Testis (tissue), 3 donors: Measurements from ENCODE around the gene NEK7. TPM values are rescaled to one million over a fixed set of nuclear protein-coding genes. Genes with fewer than 3 reads are reported as not detected.

Experiments used
- DNase-seq: peaks from one replicate; pipeline ENCODE4 v3.0.0-alpha.2; 2019
- H3K27ac ChIP-seq, 2 donors: fragments of 200-600 bp; sonication (generic); one replicate each; pipeline ENCODE4 v1.5.1; 2019
- H3K27me3 ChIP-seq: fragments of 200-600 bp; sonication (generic); one replicate; pipeline ENCODE4 v1.5.1; 2019
- H3K36me3 ChIP-seq: fragments of 200-600 bp; sonication (generic); one replicate; pipeline ENCODE4 v1.5.1; 2017; ENCODE audit warnings: low read depth; ENCODE audit errors: missing control alignments
- H3K4me1 ChIP-seq: fragments of 200-600 bp; sonication (generic); one replicate; pipeline ENCODE4 v1.5.1; 2019
- H3K4me3 ChIP-seq, 2 donors: fragments of 200-600 bp; sonication (generic); one replicate each; pipeline ENCODE4 v1.5.1; 2017 to 2019
- H3K9me3 ChIP-seq: fragments of 200-600 bp; sonication (generic); one replicate; pipeline ENCODE4 v1.5.1; 2017
- CTCF ChIP-seq, 3 experiments: fragments of 450-650 bp in 2 of 3; fragments of 200-600 bp in 1 of 3; sonication (generic) in 1 of 3; IDR thresholded peaks; one replicate each; pipeline ENCODE4 v1.5.1; 2016 to 2019; ENCODE audit warnings: antibody characterized with exemption in 3 of 3, mild to moderate bottlenecking in 2 of 3, moderate library complexity in 1 of 3
- POLR2A ChIP-seq: fragments of 450-650 bp; IDR thresholded peaks from one replicate; pipeline ENCODE4 v1.6.1; 2017; ENCODE audit warnings: antibody characterized with exemption, mild to moderate bottlenecking, moderate library complexity
- WGBS, 2 donors: methylation state at CpG; one replicate each; pipeline ENCODE4 v1.1.5; 2018; 5-methylcytosine and 5-hydroxymethylcytosine counted together
- intact Hi-C: fragments of 100-400 bp; cut with DNase I; formaldehyde crosslinking; loops from one replicate; pipeline ENCODE4 v1.15.1; 2023; ENCODE audit warnings: low total_unique reads
- polyA plus RNA-seq: library from polyadenylated mRNA; stranded (reverse); fragments of 350-450 nt; fragmentation: Illumina TruSeq; extraction: RNeasy Lipid Tissue Mini Kit (QIAGEN cat#74804); gene quantifications from one replicate; pipeline ENCODE4 v1.2.3, GENCODE V29; 2014; ENCODE audit warnings: low read depth, low replicate concordance; ENCODE audit not compliant: insufficient read depth
- total RNA-seq, 2 donors: library from RNA; depleted of rRNA; stranded (reverse); fragments of >200 nt; gene quantifications; one replicate each; pipeline ENCODE4 v1.2.3, GENCODE V29; 2016

Gene NEK7
- total and polyA plus RNA-seq, 3 donors from 2014 or later, result 22.1 to 59.3 (median 59.1) TPM

DNA sequence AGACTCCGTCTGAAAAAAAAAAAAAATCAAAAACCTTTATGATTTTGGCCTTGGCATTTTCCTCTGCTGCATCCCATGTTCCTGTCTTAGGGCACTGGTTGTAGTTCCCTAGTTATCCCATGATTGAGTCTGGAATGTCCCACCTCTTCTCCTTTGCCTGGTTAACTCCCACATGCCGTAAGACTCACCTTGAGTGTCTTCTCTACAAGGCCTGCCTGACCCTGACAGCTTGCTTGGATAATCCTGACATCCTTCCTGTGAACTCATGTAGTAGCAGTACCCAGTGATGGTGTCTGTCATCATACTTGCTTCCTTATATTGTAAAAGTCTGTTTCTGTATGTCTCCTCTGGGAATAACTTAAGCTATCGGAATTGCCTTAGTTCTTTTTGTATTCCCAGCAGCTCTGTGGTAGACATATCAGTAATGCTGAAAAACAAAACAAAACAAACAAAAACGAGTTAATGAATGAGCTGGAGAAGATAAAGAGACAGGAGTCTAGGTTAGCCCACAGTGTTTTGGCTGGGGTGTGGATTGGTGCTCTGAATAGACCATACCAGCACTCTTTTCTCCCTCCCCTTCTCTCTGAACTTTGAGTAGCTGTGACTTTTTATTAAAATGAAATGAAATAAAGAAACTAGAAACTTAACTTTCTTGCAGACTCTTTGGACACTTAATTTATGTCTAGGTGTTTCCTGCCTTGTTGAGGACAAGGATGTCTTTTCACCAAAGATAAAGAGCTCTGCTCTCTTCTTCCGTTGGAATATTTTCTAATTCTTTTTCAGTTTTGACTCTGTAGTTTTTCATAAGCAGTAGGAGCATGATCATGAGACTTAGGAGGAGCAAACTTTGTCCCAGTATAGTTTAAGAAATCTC, 15.1 kb downstream of the NEK7 start:
- intact Hi-C loops, result no loop called here
- H3K4me1 ChIP-seq, result peaks cover 26% of the 10 kb centered on the region
- no peaks in the 10 kb centered on the region for H3K36me3 ChIP-seq
- no peak overlapping the region for H3K27ac ChIP-seq
- TF ChIP-seq CTCF (IDR thresholded peaks at IDR 0.05) (no peak), POLR2A (no peak)
- WGBS, 2 donors, result 46 to 56% methylated on average over 5 of the region's 5 CpGs
- no peak for DNase-seq
- H3K4me3 ChIP-seq, result no peak overlapping the region
- H3K9me3 ChIP-seq, result no peaks in the 10 kb centered on the region
- no peaks in the 10 kb centered on the region for H3K27me3 ChIP-seq

- intact Hi-C loops, result no loop called here
- no peak for TF ChIP-seq POLR2A
- TF ChIP-seq CTCF (IDR thresholded peaks at IDR 0.05), result no peak
- Histone ChIP-seq H3K27me3 (no peaks in the 10 kb centered on the region), H3K4me1 (peaks cover 22% of the 10 kb centered on the region), H3K36me3 (no peaks in the 10 kb centered on the region), H3K9me3 (no peaks in the 10 kb centered on the region), H3K27ac (no peak overlapping the region), H3K4me3 (no peak overlapping the region)
- no peak for DNase-seq
These were observed 17.0 kb downstream of the NEK7 start for GRCh38 chr1:198173832-198174231.

DNA sequence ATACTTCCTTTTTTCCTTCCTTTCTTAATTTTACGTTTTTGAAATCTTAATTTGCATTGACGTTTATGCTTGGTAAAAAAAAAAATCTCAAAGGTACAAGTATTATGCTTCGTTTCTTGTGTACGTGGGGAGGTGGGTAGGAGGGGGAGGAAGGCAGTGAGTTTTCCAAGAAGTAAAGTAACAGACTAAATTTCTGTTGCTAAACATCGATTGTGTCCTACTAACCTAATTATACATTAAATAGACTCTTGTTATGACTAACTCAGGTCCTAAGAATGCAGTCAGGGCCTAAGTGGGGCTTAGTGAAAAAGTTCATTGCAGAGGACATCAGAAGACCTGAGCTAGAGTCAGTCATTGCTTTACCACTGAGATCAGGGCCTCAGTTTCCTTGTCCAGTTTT, 17.5 kb downstream of the NEK7 start:
- H3K4me3 ChIP-seq, result no peak overlapping the region
- no peaks in the 10 kb centered on the region for H3K27me3 ChIP-seq
- TF ChIP-seq CTCF (IDR thresholded peaks at IDR 0.05) (no peak), POLR2A (no peak)
- WGBS, 2 donors, result 35 to 51% methylated on average over 5 of the region's 5 CpGs
- intact Hi-C loops, result no loop called here
- H3K9me3 ChIP-seq, result no peaks in the 10 kb centered on the region
- peaks cover 20% of the 10 kb centered on the region for H3K4me1 ChIP-seq
- DNase-seq, result no peak
- H3K27ac ChIP-seq, result no peak overlapping the region
- no peaks in the 10 kb centered on the region for H3K36me3 ChIP-seq

GRCh38 chr1:198175423-198176170, 18.8 kb downstream of the NEK7 start:
- Histone ChIP-seq H3K27me3 (no peaks in the 10 kb centered on the region), H3K4me1 (peaks cover 29% of the 10 kb centered on the region), H3K27ac (peak overlapping the region; percentile 15 to 50), H3K9me3 (no peaks in the 10 kb centered on the region), H3K4me3 (no peak overlapping the region), H3K36me3 (no peaks in the 10 kb centered on the region)
- TF ChIP-seq POLR2A (no peak), CTCF (IDR thresholded peaks at IDR 0.05) (no peak)
- DNase-seq, result no peak
- intact Hi-C loops, result no loop called here
- 48 to 58% methylated on average over 5 of the region's 5 CpGs for WGBS, 2 donors
